ENCODE measurements around the gene CROCC2. TPM values are rescaled to one million over a fixed set of nuclear protein-coding genes. Genes with fewer than 3 reads are reported as not detected.
A peak's percentile ranks its signal among the peaks of the same experiment; 100 is the strongest.

CROCC2 gene
- total and polyA plus RNA-seq, 2 of the 13 experiments (the other 11 are each of a cell fraction or from before 2014, with no cell fraction given), result not detected

GRCh38 chr2:240873805-240874714 is 32.1 kb upstream of the CROCC2 start (continued):
- TF ChIP-seq SALL2 (CRISPR knock-in tag; IDR thresholded peaks at IDR 0.05) (0 out of 2 replicates have a peak, but pooled peaks have one; percentile 44), ZNF101 (CRISPR knock-in tag; IDR thresholded peaks at IDR 0.05; ENCODE audit: borderline replicate concordance, low read depth) (no peak), REL (CRISPR knock-in tag; conservative IDR thresholded peaks at IDR 0.05) (no peak), ZNF121 (CRISPR knock-in tag; IDR thresholded peaks at IDR 0.05) (peak; percentile 59; the same call in 1 of the 2 replicates), ZNF614 (CRISPR knock-in tag; IDR thresholded peaks at IDR 0.05; ENCODE audit: borderline replicate concordance) (peak; percentile 99), RORA (CRISPR knock-in tag; IDR thresholded peaks at IDR 0.05) (no peak), SRSF9 (IDR thresholded peaks at IDR 0.05; ENCODE audit: borderline replicate concordance, insufficient read depth, low read depth, low read length, poor library complexity, severe bottlenecking) (no peak), ZNF546 (CRISPR knock-in tag; conservative IDR thresholded peaks at IDR 0.05) (no peak; the same call in 1 of the 2 replicates), ZNF207 (IDR thresholded peaks at IDR 0.05; ENCODE audit: borderline replicate concordance) (no peak), POLR2G (IDR thresholded peaks at IDR 0.05; ENCODE audit: low read depth, low read length) (peak; percentile 89), HIVEP1 (CRISPR knock-in tag; IDR thresholded peaks at IDR 0.05) (peak; percentile 94)
- TF ChIP-seq, protein P1, sequence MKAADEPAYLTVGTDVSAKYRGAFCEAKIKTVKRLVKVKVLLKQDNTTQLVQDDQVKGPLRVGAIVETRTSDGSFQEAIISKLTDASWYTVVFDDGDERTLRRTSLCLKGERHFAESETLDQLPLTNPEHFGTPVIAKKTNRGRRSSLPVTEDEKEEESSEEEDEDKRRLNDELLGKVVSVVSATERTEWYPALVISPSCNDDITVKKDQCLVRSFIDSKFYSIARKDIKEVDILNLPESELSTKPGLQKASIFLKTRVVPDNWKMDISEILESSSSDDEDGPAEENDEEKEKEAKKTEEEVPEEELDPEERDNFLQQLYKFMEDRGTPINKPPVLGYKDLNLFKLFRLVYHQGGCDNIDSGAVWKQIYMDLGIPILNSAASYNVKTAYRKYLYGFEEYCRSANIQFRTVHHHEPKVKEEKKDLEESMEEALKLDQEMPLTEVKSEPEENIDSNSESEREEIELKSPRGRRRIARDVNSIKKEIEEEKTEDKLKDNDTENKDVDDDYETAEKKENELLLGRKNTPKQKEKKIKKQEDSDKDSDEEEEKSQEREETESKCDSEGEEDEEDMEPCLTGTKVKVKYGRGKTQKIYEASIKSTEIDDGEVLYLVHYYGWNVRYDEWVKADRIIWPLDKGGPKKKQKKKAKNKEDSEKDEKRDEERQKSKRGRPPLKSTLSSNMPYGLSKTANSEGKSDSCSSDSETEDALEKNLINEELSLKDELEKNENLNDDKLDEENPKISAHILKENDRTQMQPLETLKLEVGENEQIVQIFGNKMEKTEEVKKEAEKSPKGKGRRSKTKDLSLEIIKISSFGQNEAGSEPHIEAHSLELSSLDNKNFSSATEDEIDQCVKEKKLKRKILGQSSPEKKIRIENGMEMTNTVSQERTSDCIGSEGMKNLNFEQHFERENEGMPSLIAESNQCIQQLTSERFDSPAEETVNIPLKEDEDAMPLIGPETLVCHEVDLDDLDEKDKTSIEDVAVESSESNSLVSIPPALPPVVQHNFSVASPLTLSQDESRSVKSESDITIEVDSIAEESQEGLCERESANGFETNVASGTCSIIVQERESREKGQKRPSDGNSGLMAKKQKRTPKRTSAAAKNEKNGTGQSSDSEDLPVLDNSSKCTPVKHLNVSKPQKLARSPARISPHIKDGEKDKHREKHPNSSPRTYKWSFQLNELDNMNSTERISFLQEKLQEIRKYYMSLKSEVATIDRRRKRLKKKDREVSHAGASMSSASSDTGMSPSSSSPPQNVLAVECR (CRISPR knock-in tag; IDR thresholded peaks at IDR 0.05; ENCODE audit: borderline replicate concordance), result peak; percentile 91; the same call in 1 of the 2 replicates
- TF ChIP-seq, protein P2, sequence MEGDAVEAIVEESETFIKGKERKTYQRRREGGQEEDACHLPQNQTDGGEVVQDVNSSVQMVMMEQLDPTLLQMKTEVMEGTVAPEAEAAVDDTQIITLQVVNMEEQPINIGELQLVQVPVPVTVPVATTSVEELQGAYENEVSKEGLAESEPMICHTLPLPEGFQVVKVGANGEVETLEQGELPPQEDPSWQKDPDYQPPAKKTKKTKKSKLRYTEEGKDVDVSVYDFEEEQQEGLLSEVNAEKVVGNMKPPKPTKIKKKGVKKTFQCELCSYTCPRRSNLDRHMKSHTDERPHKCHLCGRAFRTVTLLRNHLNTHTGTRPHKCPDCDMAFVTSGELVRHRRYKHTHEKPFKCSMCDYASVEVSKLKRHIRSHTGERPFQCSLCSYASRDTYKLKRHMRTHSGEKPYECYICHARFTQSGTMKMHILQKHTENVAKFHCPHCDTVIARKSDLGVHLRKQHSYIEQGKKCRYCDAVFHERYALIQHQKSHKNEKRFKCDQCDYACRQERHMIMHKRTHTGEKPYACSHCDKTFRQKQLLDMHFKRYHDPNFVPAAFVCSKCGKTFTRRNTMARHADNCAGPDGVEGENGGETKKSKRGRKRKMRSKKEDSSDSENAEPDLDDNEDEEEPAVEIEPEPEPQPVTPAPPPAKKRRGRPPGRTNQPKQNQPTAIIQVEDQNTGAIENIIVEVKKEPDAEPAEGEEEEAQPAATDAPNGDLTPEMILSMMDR (CRISPR knock-in tag; IDR thresholded peaks at IDR 0.05), result peak; percentile 74
- TF ChIP-seq, protein P3, sequence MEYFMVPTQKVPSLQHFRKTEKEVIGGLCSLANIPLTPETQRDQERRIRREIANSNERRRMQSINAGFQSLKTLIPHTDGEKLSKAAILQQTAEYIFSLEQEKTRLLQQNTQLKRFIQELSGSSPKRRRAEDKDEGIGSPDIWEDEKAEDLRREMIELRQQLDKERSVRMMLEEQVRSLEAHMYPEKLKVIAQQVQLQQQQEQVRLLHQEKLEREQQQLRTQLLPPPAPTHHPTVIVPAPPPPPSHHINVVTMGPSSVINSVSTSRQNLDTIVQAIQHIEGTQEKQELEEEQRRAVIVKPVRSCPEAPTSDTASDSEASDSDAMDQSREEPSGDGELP (IDR thresholded peaks at IDR 0.05; ENCODE audit: borderline replicate concordance, low read depth), result peak; percentile 90; the same call in 1 of the 2 replicates

Measured in HepG2 (cell line).